ENCODE data around the gene ASH1L.

Gene ASH1L

GRCh38 chr1:155323729-155324036, 238.9 kb downstream of the ASH1L start:
- TF ChIP-seq CTCF (IDR thresholded peaks at IDR 0.05; ENCODE audit: control extremely low read depth, extremely low read depth, low read depth, missing control alignments) = no peak
- ChIA-PET CTCF (interaction anchor here (0.7 to 10.7 kb wide), 20 partner anchors 9 to 506 kb away, joined by 3 to 150 read pairs (median 4); partner anchors contain the start of genes CLK2, FDPS, HCN3 and MSTO1), POLR2A (interaction anchor here (0.5 to 1.0 kb wide), 4 partner anchors 16 to 1192 kb away, joined by 3 to 9 read pairs (median 6); partner anchors contain the start of gene FDPS)
- DNase-seq (ENCODE audit: extremely low spot score) = peak; percentile 89

GRCh38 chr1:155322953-155323728, 239.5 kb downstream of the ASH1L start:
- peak; percentile 95 for TF ChIP-seq CTCF (IDR thresholded peaks at IDR 0.05; ENCODE audit: control extremely low read depth, extremely low read depth, low read depth, missing control alignments)
- ChIA-PET CTCF (interaction anchor here (0.7 to 10.7 kb wide), 27 partner anchors 10 to 506 kb away, joined by 3 to 150 read pairs (median 4); partner anchors contain the start of genes CLK2, FDPS, HCN3 and MSTO1), POLR2A (interaction anchor here (0.5 to 1.0 kb wide), 3 partner anchors 15 to 1003 kb away, joined by 4 to 9 read pairs (median 9); partner anchors contain the start of gene FDPS)
- peak; percentile 87 for DNase-seq (ENCODE audit: extremely low spot score)

GRCh38 chr1:155322571-155322952, 240.0 kb downstream of the ASH1L start:
- POLR2A ChIA-PET = no interaction called here
- no peak for DNase-seq (ENCODE audit: extremely low spot score)
- CTCF ChIA-PET = interaction anchor here (0.6 to 10.7 kb wide), 17 partner anchors 9 to 622 kb away, joined by 3 to 150 read pairs (median 5); partner anchors contain the start of genes FDPS, KRTCAP2 and THBS3
- no peak for TF ChIP-seq CTCF (IDR thresholded peaks at IDR 0.05; ENCODE audit: control extremely low read depth, extremely low read depth, low read depth, missing control alignments)

GRCh38 chr1:155321639-155322503, 240.7 kb downstream of the ASH1L start:
- POLR2A ChIA-PET = interaction anchor here (1.0 kb wide), 1 partner anchor 13 kb away, joined by 3 read pairs; the partner anchor contains the start of gene FDPS
- DNase-seq (ENCODE audit: extremely low spot score) = no peak
- CTCF ChIA-PET = interaction anchor here (0.6 to 10.7 kb wide), 15 partner anchors 9 to 623 kb away, joined by 3 to 150 read pairs (median 5); partner anchors contain the start of genes FDPS, KRTCAP2 and THBS3
- TF ChIP-seq CTCF (IDR thresholded peaks at IDR 0.05; ENCODE audit: control extremely low read depth, extremely low read depth, low read depth, missing control alignments) = no peak

- DNase-seq (ENCODE audit: extremely low spot score) = peak; percentile 81
- ChIA-PET POLR2A (interaction anchor here (0.6 to 1.0 kb wide), 2 partner anchors 13 to 51 kb away, joined by 3 read pairs; partner anchors contain the start of gene FDPS), CTCF (interaction anchor here (0.7 to 10.7 kb wide), 8 partner anchors 10 to 236 kb away, joined by 3 to 150 read pairs (median 4); partner anchors contain the start of gene KRTCAP2)
- no peak for TF ChIP-seq CTCF (IDR thresholded peaks at IDR 0.05; ENCODE audit: control extremely low read depth, extremely low read depth, low read depth, missing control alignments)
Observed at GRCh38 chr1:155320661-155321617, 241.7 kb downstream of the ASH1L start, which contains the start of gene RUSC1. Gene RUSC1, plus strand, starts transcription at chr1:155320894. Its CDS starts 880 bp downstream, at chr1:155321774.
